Measurements from ENCODE around the gene CUEDC2. TPM values are rescaled to one million over a fixed set of nuclear protein-coding genes. Genes with fewer than 3 reads are reported as not detected.

Gene CUEDC2
- total and polyA plus RNA-seq, 10 of the 15 experiments (the other 5 are each of a cell fraction or from before 2014, with no cell fraction given), result 20.4 to 121 (median 75.0) TPM

DNA sequence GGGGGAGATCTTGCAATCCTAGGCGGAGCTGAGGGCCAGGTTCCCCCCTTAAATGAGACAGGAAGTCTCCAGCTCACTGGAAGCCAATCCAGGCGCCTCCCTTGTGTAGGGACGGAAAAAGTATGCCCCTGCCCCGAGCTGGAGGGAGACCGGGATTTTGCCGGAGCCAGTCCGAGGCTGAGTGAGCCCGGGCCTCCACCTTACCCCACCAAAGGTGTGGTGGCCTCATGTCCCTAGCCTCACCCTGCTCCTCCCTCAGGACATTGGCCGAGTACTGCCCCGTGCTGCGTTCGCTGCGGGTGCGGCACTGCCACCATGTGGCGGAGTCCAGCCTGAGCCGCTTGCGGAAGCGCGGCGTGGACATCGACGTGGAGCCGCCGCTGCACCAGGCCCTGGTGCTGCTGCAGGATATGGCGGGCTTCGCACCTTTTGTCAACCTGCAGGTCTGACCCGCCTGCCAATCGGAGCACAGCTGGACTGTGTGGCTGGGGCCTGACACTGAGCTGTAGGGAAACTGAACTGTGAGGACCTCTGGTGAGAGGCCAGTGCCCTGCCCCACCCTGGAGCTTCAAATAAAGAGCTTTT, 9.7 kb downstream of the CUEDC2 start:
- ChIA-PET CTCF (interaction anchor here (0.7 to 5.6 kb wide), 17 partner anchors 8 to 253 kb away, joined by 3 to 90 read pairs (median 9); partner anchors contain the start of genes C10orf95, CUEDC2, ELOVL3 and NFKB2), POLR2A (interaction anchor here (1.1 to 4.9 kb wide), 6 partner anchors 9 to 192 kb away, joined by 3 to 35 read pairs (median 10); partner anchors contain the start of genes C10orf95, CUEDC2 and NFKB2), SMC1A (ENCODE audit: uncharacterized antibody, unreplicated experiment) (interaction anchor here (1.0 to 4.2 kb wide), 7 partner anchors 11 to 71 kb away, joined by 3 to 42 read pairs (median 4); partner anchors contain the start of genes C10orf95, CUEDC2 and NFKB2), RAD21 (ENCODE audit: unreplicated experiment) (interaction anchor here (1.0 to 3.8 kb wide), 8 partner anchors 10 to 271 kb away, joined by 3 to 24 read pairs (median 8); partner anchors contain the start of genes ACTR1A, CUEDC2 and NOLC1)
- DNase-seq (ENCODE audit: low read depth, low spot score), result no peak
- Histone ChIP-seq H3K79me2 (ENCODE audit: control insufficient read depth, insufficient read depth, low read length) (peaks cover 7% of the 10 kb centered on the region), H3K27ac (ENCODE audit: control insufficient read depth, insufficient read depth) (peak overlapping the region; percentile 43; the same call in 1 of the 2 replicates), H3K36me3 (ENCODE audit: control insufficient read depth in 2 of 2, insufficient read depth in 2 of 2, low read length in 1 of 2) (peaks cover 0 to 5% of the 10 kb centered on the region in 2 experiments; a peak in 2 of 4 replicates), H2AFZ (ENCODE audit: control insufficient read depth, low read depth, low read length) (peak overlapping the region; percentile 52), H3K27me3 (replicated peaks in 1 of 2; ENCODE audit: control insufficient read depth in 2 of 2, insufficient read depth in 2 of 2, low read length in 1 of 2) (no peaks in the 10 kb centered on the region; a peak in 1 of 4 replicates), H4K20me1 (ENCODE audit: control insufficient read depth, insufficient read depth) (peaks cover 2% of the 10 kb centered on the region; the same call in 1 of the 2 replicates), H3K4me3 (peak overlapping the region; percentile 98), H3K9ac (ENCODE audit: control insufficient read depth, insufficient read depth, low read length) (peak overlapping the region; percentile 78), H3K4me1 (ENCODE audit: control insufficient read depth, insufficient read depth, low read length) (peaks cover 18% of the 10 kb centered on the region), H3K9me3 (replicated peaks; ENCODE audit: control insufficient read depth, insufficient read depth, low read length) (no peaks in the 10 kb centered on the region), H3K4me2 (ENCODE audit: control insufficient read depth, insufficient read depth) (peak overlapping the region; percentile 95)
- no peak for FAIRE-seq
- in situ Hi-C loops (cut with MboI) (no loop called here), intact Hi-C loops (cut with micrococcal nuclease; ENCODE audit: unreplicated experiment) (no loop called here)
- 60% methylated on average over 27 of the region's 28 CpGs for whole genome bisulfite sequencing (ENCODE audit: insufficient coverage, insufficient replicate concordance, low lambda C conversion rate, missing lambda C conversion rate)
- BruUV-seq (replicated peaks), result no TSS peak
- ATAC-seq, result peak; percentile 66
- TF ChIP-seq YY1 (IDR thresholded peaks at IDR 0.05; ENCODE audit: low read depth, low read length) (peak; percentile 67), NR2F1 (conservative IDR thresholded peaks at IDR 0.05) (0 out of 2 replicates have a peak, but pooled peaks have one; percentile 25), MXI1 (IDR thresholded peaks at IDR 0.05; ENCODE audit: low read depth, low read length) (peak; percentile 36; the same call in 1 of the 2 replicates), EED (IDR thresholded peaks at IDR 0.05; ENCODE audit: low read depth) (no peak), ZNF24 (IDR thresholded peaks at IDR 0.05) (no peak), HDAC6 (IDR thresholded peaks at IDR 0.05; ENCODE audit: unreplicated experiment) (no peak), HDGF (IDR thresholded peaks at IDR 0.05) (peak; percentile 71), IRF4 (IDR thresholded peaks at IDR 0.05; ENCODE audit: low read depth, low read length) (no peak), GATAD2B (conservative IDR thresholded peaks at IDR 0.05; ENCODE audit: low read depth) (0 out of 2 replicates have a peak, but pooled peaks have one; percentile 28), NR2C1 (IDR thresholded peaks at IDR 0.05) (no peak), TBL1XR1 (IDR thresholded peaks at IDR 0.05; ENCODE audit: low read depth, low read length) (no peak), RAD51 (IDR thresholded peaks at IDR 0.05) (no peak), RFX5 (IDR thresholded peaks at IDR 0.05; ENCODE audit: low read depth, low read length) (no peak), CEBPB (IDR thresholded peaks at IDR 0.05; ENCODE audit: borderline replicate concordance in 1 of 2, low read depth in 2 of 2, low read length in 2 of 2) (no peak), YBX1 (IDR thresholded peaks at IDR 0.05) (no peak), RAD21 (IDR thresholded peaks at IDR 0.05; ENCODE audit: insufficient read depth, low read depth, low read length) (peak; percentile 67), IKZF1 (conservative IDR thresholded peaks at IDR 0.05) (peak; percentile 26; the same call in 1 of the 2 replicates), MYC (IDR thresholded peaks at IDR 0.05; ENCODE audit: insufficient read depth, insufficient read length, insufficient replicate concordance, low read length, severe bottlenecking) (peak; percentile 42)
- TF ChIP-seq, protein P1, sequence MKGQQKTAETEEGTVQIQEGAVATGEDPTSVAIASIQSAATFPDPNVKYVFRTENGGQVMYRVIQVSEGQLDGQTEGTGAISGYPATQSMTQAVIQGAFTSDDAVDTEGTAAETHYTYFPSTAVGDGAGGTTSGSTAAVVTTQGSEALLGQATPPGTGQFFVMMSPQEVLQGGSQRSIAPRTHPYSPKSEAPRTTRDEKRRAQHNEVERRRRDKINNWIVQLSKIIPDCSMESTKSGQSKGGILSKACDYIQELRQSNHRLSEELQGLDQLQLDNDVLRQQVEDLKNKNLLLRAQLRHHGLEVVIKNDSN (IDR thresholded peaks at IDR 0.05; ENCODE audit: borderline replicate concordance, extremely low read length, insufficient read depth, low read depth, low read length), result peak; percentile 49
- TF ChIP-seq, protein P2, sequence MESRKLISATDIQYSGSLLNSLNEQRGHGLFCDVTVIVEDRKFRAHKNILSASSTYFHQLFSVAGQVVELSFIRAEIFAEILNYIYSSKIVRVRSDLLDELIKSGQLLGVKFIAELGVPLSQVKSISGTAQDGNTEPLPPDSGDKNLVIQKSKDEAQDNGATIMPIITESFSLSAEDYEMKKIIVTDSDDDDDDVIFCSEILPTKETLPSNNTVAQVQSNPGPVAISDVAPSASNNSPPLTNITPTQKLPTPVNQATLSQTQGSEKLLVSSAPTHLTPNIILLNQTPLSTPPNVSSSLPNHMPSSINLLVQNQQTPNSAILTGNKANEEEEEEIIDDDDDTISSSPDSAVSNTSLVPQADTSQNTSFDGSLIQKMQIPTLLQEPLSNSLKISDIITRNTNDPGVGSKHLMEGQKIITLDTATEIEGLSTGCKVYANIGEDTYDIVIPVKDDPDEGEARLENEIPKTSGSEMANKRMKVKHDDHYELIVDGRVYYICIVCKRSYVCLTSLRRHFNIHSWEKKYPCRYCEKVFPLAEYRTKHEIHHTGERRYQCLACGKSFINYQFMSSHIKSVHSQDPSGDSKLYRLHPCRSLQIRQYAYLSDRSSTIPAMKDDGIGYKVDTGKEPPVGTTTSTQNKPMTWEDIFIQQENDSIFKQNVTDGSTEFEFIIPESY (IDR thresholded peaks at IDR 0.05), result peak; percentile 99
- TF ChIP-seq, protein P3, sequence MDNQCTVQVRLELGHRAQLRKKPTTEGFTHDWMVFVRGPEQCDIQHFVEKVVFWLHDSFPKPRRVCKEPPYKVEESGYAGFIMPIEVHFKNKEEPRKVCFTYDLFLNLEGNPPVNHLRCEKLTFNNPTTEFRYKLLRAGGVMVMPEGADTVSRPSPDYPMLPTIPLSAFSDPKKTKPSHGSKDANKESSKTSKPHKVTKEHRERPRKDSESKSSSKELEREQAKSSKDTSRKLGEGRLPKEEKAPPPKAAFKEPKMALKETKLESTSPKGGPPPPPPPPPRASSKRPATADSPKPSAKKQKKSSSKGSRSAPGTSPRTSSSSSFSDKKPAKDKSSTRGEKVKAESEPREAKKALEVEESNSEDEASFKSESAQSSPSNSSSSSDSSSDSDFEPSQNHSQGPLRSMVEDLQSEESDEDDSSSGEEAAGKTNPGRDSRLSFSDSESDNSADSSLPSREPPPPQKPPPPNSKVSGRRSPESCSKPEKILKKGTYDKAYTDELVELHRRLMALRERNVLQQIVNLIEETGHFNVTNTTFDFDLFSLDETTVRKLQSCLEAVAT (IDR thresholded peaks at IDR 0.05), result 0 out of 2 replicates have a peak, but pooled peaks have one; percentile 62
